GM18909 (cell line): Measurements from ENCODE around the gene RAPGEF1.
A peak's percentile ranks its signal among the peaks of the same experiment; 100 is the strongest.

ENCODE experiments used
- ATAC-seq: cut with Tn5 transposase; IDR thresholded peaks from one replicate; pipeline ENCODE4 v1.9.1; 2021; ENCODE audit warnings: mild to moderate bottlenecking; ENCODE audit not compliant: unreplicated experiment, poor library complexity

RAPGEF1 gene

DNA sequence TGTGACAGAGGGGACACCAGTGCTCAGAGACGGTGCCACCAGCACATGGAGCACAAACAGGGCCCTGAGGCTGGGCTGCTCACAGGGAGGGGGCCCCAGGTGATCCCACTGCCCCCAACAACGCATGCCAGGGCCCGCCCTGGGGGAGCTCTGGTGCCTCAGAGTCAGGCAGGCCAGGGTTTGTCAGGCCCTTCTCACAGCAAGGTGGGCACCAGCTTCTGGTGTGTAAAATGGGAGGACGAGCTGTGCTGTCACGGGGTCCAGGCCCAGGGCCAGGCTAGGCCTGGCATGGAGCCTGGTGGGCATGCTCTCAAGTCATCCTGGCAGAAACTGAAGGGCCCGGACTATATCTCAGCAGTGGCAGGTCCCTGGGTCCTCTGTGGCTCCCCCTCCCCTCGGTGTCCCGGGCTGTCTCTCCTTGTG, 160.1 kb downstream of the RAPGEF1 start:
- ATAC-seq = no peak

DNA sequence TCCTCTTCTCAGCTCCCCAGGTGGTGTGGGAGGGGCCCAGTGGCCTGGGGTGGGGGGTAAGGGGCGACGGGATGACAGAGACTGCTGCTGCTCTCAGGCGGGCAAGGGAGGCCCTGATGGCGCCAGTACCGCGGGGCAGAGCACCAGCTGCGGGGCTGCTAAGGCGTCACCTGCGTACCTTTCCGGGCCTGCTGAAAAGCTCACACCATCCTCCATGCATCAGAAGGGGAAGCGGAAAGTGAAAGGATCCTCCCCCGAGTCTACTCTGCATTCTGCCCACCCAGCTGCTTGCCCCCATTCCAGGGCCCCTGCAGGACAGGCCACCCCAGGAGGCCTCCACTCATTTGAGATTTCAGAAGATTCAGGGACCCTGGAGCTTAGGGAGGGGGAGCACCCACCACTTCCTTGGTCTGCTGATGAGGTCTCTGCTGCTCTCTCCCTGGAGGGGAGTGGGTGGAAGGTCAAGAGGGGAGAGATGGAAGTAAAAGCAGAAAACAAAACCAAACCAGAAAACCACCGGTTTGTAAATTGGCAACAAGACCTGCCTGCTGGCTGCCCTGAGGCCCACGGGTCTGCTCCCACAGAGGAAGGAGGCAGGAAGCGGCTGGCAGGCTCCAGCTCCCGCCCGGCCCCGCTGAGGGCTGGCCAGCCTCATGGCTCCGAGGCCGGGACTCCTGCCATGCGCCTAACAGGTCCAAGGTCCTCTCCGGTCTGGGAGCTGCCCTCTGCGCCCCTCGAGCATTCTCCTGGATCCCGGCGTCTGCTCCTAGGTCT, 161.0 kb downstream of the RAPGEF1 start:
- peak; percentile 71 for ATAC-seq

DNA sequence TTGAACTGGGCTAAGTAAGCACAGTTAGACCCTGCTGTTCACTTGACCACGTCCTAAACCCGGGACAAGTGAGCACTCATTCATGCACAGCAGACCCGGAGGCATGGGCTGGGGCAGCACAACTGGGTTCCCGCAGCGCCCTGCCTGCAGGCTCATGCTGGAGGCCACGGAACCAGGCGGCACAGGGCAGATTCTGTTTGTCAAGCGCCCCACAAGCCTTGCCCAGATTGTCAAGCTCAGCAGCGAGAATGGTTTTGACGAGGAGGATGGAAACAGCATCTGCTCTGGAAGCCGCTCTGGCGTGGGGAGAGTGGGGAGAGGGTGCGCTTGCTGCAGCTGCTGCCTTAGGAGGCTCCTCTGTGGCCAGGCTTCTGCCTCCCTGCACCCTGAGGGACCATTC, 161.9 kb downstream of the RAPGEF1 start:
- no peak for ATAC-seq

DNA sequence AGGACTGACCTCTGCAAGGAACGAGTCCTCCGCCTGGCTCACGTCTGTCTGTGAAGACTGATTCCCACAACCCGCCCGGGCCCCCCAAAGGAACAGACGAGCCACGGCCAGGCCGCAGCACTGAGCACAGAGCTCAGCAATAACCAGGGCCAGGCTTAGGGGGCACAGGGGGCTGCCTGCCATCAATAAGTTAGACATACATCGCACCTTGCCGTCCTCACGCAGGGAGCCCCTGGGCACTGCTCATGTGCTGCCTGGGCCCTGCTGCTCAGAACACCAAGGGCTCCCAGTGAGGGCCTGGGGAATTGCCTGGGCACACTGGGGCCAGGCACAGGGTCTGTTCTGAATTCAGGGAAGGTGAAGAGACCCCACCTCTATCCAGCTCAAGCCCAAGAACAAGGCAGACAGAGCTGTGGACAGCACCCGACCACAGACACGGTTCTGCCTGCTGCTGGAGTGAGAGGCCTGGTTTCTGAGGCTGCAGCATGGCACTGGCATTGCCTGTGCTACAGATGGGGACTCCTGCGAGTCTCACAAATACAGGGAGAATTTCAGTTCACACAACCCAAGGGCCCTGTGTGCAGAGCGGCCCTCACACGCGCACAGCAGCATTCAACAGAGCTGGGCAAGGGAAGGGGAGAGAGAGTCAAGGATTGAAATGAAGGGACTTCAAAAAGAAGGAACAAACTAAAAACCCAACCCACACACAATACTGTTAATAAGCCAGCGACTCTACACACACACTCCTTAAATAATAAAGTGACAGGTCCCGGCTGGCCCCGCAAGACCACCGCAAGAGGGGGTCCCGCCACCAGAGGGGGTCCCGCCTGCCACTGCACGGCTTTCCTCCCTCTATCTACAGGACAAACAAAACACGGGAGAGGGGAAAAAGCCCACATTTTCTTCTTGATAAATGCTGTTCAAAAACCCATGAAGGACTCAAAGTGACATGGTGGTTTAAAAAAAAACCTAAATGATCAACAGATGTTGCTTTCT, 162.6 kb downstream of the RAPGEF1 start:
- ATAC-seq = no peak

DNA sequence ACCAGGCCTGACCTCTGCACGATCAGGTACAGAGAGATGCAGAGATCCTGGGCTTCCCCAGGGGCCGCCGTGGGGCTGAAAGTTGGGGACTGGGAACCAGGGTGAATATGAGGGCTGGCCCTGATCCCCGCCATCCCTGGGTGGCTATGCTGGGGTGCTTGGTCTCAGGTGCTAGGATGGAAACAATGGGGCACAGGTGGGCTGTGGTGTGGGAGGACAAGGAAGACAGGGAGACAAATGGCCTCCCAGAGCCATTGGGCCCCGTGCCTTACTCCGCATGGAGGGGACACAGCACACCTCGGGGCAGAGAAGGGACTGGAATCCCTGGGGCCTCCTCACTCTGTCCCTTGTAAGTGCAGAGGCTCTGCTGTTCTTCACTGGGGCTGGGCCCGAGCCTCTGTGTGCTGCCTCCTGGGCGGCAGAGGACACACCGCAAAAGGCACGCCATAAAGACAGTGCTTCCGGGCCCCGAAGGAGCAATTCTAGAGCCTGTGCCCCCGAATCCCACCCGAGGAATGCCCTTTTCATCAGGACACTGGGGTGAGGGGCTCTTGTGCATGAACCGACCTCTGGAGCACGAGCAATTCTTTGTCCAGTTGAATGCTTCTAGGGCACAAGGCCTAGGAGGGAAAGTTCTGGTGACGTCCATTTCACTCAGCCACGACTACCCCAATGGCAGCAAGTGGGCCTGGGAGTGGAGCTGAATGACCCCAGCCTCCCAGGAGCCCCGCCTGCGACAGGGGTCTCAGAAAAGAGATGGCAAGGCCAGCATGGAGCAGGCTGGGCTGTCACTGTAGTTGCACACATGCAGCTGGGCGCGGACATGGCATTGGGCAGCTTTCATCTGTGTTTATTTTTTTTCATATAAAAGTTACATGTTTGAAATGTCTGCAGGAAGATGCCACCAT, 163.7 kb downstream of the RAPGEF1 start:
- no peak for ATAC-seq

DNA sequence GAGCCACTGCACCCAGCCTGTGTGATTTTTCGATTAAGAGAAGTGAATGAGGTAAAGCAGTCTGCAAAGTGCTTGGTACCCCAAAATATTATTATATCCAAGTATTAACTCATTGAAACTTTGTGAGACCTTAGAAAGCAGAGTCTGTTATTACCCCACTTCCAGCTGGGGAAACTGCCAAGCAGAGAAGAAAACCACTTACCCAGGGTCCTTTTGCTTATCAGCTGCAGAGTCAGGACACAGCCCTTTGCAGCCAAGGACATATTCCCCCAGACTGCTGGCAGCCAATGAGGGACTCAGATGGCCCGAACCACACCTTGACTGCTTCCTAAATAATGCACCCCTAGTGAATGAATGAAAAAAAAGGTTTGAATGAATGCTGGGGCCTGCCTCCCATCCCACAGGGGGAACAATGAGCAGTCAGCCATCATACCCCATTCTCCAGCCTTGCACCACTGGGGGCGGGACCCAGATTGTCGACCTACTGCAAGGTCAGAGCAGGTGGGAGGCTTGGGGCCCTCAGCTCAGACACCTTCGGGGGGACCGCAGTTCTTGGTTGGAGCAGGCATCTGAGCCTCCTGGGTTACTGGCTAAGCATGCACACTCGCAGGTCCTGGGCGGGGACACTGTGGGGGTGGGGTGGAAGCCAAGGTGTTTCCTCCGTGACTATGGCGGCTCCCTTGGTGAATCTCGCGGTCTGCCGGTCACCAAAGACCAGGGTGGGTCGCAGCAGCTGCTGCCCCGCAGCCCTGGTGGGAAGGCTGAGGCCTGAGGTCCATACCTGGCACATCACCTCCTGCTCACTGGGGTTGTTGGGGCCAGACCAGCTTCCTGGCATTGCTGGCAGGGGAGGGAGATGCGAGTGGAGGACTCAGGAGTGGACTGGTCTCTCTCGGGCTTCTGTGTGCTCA, 164.9 kb downstream of the RAPGEF1 start:
- no peak for ATAC-seq

DNA sequence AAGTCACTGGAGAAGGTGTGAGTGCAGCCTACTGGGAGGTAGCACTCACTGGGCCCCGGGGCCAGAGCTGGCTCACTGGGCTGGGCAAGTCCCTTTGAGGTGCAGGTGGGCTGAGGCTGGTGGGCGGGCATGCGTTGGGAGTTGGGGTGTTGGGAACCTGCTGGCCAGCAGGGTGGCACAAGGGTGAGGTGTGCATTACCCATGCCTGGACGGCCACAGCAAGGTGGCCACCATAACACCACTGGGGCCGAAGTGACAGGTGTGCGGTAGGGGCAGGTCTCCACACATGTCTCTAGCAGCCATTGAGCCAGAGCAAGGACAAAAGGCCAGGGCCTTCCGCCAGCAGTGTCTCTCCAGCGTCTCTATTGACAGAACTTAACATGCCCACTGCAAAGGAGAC, 172.0 kb downstream of the RAPGEF1 start:
- no peak for ATAC-seq

DNA sequence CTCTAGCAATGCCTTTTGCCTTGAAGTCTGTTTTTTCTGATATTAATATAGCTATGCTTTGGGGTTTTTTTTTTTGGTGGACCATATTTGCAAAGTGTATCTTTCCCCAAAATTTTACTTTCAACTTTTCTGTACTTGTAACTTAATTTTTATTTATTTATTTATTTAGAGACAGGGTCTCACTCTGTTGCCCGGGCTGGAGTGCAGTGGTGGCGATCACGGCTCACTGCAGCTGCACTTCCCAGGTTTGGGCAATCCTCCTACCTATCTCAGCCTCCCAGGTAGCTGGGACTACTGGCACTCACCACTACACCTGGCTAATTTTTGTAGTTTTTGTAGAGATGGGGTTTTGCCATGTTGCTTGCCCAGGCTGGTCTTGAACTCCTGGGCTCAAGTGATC, 173.7 kb downstream of the RAPGEF1 start:
- ATAC-seq = no peak

DNA sequence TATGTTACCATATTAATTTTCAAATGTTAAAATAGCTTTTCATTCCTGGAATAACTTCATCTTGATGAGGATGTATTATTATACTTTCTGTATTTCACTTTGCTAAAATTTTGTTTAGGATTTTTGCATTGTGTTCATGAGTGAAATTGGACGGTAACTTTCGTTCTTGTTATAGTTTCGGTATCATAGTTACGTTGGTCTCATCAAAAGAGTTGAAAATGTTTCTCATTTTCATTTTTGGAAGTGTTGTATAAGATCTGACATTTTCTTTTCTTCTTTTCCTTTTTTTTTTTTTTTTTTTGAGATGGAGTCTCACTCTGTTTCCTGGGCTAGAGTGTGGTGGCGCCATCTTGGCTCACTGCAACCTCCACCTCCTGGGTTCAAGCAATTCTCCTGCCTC, 174.5 kb downstream of the RAPGEF1 start:
- ATAC-seq = no peak

DNA sequence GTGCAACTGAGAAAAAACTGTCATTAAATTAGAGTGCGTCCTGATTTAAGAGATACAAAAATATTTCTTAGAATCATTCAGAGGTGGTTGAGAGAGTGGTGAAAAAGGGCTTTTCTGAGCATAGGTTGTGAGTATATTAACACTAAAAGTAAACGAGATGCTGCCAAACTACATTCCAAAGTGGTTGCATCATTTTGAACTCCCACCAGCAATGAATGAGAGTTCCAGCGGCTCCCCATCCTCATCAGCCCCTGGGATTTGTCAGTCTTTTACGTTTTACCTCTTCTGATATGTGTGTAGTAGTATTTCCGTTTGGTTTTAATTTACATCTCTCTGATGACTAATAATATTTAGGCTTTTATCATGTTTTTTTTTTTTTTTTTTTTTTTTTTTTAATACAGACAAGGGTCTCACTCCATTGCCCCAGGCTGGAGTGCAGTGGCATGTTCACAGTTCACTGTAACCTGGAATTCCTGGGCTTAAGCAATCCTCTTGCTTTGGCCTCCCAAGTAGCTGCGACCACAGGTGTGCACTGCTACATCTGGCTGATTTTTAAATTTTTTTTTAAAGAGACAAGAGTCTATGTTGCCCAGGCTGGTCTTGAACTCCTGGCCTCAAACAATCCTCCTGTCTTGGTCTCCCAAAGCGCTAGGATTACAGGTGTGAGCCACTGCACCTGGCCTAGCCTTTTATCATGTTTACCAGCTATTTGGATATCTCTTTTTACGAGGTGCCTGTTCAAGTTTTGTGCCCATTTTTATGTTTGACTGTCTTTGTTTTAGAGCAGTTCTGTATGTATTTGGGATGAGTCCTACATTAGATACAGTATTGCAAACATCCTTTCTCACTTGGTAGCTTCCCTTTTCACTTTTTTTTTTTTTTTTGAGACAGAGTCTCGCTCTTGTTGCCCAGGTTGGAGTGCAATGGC, 177.6 kb downstream of the RAPGEF1 start:
- no peak for ATAC-seq

DNA sequence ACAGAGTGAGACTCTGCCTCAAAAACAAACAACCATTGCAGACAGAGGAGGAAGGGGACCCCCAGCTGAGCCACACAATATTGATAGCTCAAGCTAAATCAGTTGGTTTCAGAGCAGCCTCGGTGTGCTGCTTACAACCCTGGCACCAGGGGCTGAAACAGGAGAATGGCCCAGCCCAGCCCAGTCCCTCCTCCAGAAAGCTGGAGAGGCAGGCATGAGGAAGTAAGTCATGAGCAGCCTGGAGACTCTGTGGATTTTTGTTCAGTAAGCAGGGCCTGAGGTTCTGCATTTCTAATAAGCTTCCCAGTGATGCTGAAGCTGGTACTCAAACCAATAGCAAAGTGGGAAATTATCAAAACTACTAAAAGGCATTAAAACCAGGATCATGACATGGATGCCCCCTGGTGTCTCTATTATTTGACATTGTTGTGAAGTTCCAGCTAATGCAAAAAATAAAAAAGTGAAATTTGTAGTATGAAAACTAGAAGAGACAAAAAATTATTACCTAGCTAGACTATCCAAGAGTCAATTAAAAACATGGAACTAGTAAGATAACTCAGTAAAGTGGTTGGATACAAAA, 180.4 kb downstream of the RAPGEF1 start:
- ATAC-seq = no peak

DNA sequence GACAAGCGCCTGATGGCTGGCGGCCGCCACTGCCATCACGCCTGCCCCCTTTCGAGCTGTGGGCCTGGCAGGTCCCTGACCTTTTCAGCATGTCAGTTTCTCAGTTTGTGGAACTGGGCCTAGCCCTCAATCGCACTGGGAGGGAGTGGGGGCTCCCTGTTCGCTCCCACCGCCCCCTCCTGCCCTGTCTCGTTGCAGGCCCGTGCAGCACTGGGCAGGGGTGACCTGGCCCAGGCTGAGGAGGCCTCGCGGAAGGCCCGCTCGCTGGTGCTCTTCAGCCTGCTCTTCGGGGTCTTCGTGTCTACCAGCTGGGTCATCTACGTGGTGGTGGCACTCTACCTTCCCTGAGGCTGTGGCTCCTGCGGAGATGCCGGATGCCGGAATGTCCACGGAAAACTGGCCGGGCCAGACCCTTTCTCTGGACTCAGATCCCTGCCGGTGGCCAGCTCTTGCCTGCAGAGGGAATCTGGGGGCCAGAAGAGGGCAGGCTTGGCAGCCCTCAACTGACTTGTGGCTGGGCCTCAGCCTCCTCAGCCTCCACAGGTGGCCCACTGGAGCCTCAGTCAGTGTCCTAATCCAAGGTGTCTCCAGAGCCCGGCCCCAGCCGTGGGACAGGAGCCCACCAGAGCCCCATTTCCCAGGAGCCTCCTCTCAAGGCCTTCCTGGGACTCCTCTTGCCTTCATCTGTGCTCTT, 181.9 kb downstream of the RAPGEF1 start:
- ATAC-seq = no peak

DNA sequence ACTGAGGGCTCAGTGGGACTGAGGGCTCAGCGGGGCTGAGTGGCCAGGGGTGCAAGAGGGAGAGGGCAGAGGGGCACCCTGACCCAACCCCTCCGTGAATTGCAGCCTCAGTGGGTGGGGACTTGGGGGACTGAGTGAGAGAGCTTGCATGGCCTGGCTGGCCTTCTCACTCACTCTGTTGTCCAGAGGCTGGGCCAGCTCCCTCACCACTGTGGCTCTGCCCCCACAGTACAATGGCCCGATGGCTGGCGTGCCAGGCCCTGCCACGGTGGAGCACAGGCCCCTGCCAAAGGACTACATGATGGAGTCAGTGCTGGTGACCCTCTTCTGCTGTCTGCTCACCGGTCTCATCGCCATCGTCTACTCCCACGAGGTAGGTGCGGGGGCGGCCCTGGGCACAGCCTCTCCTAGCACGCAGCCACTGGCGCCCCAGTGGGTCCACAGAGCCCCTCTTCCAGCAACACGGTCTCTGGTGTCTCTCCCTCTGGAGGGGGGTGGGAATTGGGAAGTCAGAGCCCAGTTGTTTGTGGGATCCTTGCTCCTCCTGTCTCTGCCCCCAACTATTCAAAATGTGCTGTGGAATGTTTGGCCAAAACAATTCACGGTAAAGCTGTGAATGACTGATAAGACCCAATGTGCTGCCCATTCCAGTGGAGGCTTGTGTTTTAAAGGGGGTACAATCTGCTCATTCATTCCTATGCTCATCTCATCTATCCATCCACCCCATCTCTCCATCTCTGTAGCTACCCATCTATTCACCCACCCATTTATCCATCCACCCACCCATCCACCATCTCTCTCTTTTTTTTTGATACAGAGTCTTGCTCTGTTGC, 183.8 kb downstream of the RAPGEF1 start:
- ATAC-seq = no peak

DNA sequence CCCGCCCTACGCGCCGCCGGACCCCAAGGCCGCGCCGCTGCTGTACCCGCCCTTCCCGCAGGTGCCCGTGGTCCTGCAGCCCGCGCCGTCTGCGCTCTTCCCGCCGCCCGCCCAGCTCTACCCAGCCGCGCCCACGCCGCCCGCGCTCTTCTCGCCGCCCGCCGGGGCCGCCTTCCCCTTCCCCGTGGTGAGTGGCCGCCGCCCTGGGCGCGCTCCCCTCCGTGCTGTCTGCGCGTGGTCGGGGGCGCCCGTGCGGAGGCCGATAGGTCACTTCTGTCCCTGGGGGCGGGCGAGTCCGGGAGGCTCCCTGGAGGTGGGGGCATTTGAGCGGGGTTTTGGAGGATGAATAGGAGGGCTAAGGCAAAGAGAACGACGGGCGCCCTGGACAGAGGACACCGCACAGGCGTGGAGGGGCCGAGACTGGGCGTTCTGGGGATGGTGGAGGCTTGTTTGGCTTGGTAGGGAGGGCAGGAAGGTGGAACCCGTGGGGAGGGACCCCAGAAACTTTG, 185.0 kb downstream of the RAPGEF1 start:
- no peak for ATAC-seq

DNA sequence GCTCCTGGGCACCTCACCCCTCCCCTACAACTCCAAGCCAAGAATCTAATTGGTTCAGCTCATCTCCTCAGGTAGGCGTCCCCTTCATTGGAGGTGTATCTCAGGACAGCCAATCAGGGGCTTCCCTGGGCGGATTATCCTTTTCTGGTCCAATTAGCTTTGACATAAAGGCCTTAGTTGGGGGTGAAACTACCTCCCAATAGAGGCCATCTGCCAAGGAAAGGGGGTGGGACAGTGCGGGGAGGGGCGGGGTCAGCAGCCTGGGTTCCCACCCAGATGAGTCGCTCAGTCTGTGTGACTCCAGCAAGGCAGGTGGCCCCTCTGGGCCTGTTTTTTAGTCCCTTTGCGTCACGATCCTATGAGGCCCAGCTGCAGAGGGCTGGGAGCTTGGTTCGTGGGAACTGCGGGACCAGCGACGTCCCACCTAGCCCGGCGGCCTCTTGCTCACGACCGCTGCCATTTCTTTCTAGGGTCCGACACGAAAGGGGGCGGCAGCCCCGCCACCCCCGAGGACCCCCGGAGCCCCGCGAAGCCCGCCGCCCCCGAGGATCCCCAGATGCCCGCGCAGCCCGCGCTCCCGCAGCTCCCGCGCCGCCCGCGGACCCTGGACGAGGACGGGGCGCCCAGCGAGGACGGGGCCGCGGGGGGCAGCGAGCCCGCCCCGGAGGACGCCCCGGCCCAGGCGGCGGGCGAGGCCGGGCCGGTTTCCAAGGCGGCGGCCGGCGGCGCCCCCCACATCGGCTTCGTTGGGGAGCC, 185.6 kb downstream of the RAPGEF1 start:
- ATAC-seq = no peak

DNA sequence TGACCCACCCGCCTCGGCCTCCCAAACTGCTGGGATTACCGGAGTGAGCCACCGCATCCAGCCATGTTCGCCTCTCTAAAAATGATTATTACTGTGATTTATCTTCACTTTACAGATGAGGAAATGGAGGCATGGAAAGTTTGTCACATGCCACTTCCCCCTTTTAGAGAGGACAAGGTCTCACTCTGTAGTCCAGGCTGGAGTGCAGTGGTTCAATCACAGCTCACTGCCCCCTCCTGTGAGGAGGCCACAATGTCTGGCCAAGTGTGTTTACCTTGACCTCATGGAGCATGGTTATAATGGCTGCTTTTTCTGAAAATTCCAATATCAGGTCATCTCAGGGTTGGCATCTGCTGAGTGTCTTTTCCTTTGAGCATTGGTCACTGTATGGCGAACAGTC, 187.8 kb downstream of the RAPGEF1 start:
- no peak for ATAC-seq
